ENCODE measurements around the gene TMEM59. TPM values are rescaled to one million over a fixed set of nuclear protein-coding genes. Genes with fewer than 3 reads are reported as not detected.

TMEM59 gene
- total RNA-seq, 1 experiment from 2014 or later: 174 TPM

DNA sequence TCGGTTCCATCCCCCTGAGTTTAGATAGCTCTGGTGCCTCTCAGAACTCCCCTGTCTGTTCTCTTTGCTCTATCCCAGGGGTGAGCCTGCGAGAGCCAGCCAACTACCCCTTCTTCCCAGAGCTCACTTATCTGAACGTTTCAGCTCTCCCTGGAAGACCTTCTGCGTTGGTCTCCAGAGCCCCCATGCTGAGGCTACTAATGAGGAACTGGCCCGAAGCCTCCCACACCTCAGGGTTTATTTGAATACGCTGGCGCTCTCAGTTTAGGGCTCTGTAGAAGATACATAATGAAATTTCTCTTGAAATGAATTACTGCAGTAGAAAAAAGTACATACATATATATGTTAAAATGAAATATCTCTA lies 43.9 kb upstream of the TMEM59 start:
- TF ChIP-seq SIN3A (IDR thresholded peaks at IDR 0.05; ENCODE audit: borderline replicate concordance, insufficient read depth, low read depth, low read length): no peak
- no peak for TF ChIP-seq TCF7L2 (IDR thresholded peaks at IDR 0.05; ENCODE audit: low read depth, low read length)
- TF ChIP-seq REST (IDR thresholded peaks at IDR 0.05; ENCODE audit: insufficient read depth in 1 of 2, low read depth in 2 of 2, low read length in 1 of 2): no peak
- no peak for TF ChIP-seq POLR2AphosphoS5 (IDR thresholded peaks at IDR 0.05; ENCODE audit: low read depth, low read length)
- TF ChIP-seq CTCF (IDR thresholded peaks at IDR 0.05): no peak
- no peak overlapping the region for H3K27ac ChIP-seq (ENCODE audit: low read length)
- no TSS peak for BruUV-seq (replicated peaks)
- ATAC-seq: no peak
- no peak for DNase-seq (ENCODE audit: low read depth, low spot score)
- no peaks in the 10 kb centered on the region for H3K36me3 ChIP-seq (ENCODE audit: control insufficient read depth, insufficient read depth, low read length)
- H3K9me3 ChIP-seq (ENCODE audit: control insufficient read depth, insufficient read depth, low read depth, low read length): no peaks in the 10 kb centered on the region
- ChIA-PET CTCF (no interaction called here), POLR2A (interaction anchor here (0.6 kb wide), 1 partner anchor 265 kb away, joined by 4 read pairs; no protein-coding TSS in a partner anchor)
- intact Hi-C loops (cut with micrococcal nuclease; ENCODE audit: unreplicated experiment) (no loop called here), in situ Hi-C loops (cut with HindIII; ENCODE audit: low pct_unique_long_range_greater_than_20kb, low sequenced_read_pairs) (no loop called here)
- H3K27me3 ChIP-seq (ENCODE audit: control insufficient read depth, insufficient read depth, low read length): no peaks in the 10 kb centered on the region
- H3K4me3 ChIP-seq (ENCODE audit: low read depth in 2 of 2, low read length in 2 of 2): no peak overlapping the region
- no peaks in the 10 kb centered on the region for H3K4me1 ChIP-seq (ENCODE audit: control insufficient read depth, insufficient read depth, low read length)

DNA sequence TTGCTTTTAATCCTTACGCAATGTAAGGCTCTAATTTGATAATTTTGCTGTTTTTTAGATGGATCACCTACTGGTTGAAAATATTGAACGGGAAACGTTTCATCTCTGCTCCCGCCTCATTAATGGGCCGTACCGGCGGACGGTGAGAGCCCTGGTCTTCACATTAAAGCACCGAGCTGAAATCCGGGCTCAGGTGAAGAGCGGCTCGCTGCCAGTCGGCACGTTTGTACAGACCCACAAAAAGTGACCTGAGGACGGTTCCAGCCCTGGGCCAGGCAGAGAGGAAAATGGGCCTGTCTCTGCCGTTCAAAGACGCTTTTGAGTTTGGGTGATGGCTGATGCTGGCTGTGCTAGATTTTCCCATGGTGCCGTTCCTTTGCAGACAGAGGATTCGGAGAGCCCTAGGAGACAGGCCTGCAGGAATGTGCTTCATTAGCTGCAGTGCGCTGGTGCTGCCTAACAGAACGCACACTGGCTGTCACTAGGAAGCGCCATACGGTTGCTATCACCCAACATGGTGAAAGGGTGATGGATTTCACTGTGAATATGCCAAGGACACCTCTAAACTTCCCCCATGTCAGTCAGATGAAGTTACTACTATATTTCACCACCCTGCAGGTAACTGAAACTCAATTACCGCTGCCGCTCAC lies 43.3 kb upstream of the TMEM59 start:
- H3K27me3 ChIP-seq (ENCODE audit: control insufficient read depth, insufficient read depth, low read length): no peaks in the 10 kb centered on the region
- no peaks in the 10 kb centered on the region for H3K4me1 ChIP-seq (ENCODE audit: control insufficient read depth, insufficient read depth, low read length)
- no peak for TF ChIP-seq POLR2AphosphoS5 (IDR thresholded peaks at IDR 0.05; ENCODE audit: low read depth, low read length)
- no peak for ATAC-seq
- H3K27ac ChIP-seq (ENCODE audit: low read length): no peak overlapping the region
- no peaks in the 10 kb centered on the region for H3K9me3 ChIP-seq (ENCODE audit: control insufficient read depth, insufficient read depth, low read depth, low read length)
- ChIA-PET CTCF (no interaction called here), POLR2A (no interaction called here)
- DNase-seq (ENCODE audit: low read depth, low spot score): no peak
- in situ Hi-C loops (cut with HindIII; ENCODE audit: low pct_unique_long_range_greater_than_20kb, low sequenced_read_pairs): no loop called here
- no peaks in the 10 kb centered on the region for H3K36me3 ChIP-seq (ENCODE audit: control insufficient read depth, insufficient read depth, low read length)
- intact Hi-C loops (cut with micrococcal nuclease; ENCODE audit: unreplicated experiment): no loop called here
- no peak overlapping the region for H3K4me3 ChIP-seq (ENCODE audit: low read depth in 2 of 2, low read length in 2 of 2)
- BruUV-seq (replicated peaks): no TSS peak

GRCh38 chr1:54095546-54096226 lies 42.7 kb upstream of the TMEM59 start:
- ChIA-PET CTCF (no interaction called here), POLR2A (no interaction called here)
- ATAC-seq: no peak
- TF ChIP-seq SIN3A (IDR thresholded peaks at IDR 0.05; ENCODE audit: borderline replicate concordance, insufficient read depth, low read depth, low read length) (no peak), REST (IDR thresholded peaks at IDR 0.05; ENCODE audit: insufficient read depth in 1 of 2, low read depth in 2 of 2, low read length in 1 of 2) (no peak), CTCF (IDR thresholded peaks at IDR 0.05) (no peak), POLR2AphosphoS5 (IDR thresholded peaks at IDR 0.05; ENCODE audit: low read depth, low read length) (no peak), TCF7L2 (IDR thresholded peaks at IDR 0.05; ENCODE audit: low read depth, low read length) (no peak)
- H3K36me3 ChIP-seq (ENCODE audit: control insufficient read depth, insufficient read depth, low read length): no peaks in the 10 kb centered on the region
- no TSS peak for BruUV-seq (replicated peaks)
- intact Hi-C loops (cut with micrococcal nuclease; ENCODE audit: unreplicated experiment): no loop called here
- H3K27me3 ChIP-seq (ENCODE audit: control insufficient read depth, insufficient read depth, low read length): no peaks in the 10 kb centered on the region
- H3K4me3 ChIP-seq (ENCODE audit: low read depth in 2 of 2, low read length in 2 of 2): no peak overlapping the region
- no peaks in the 10 kb centered on the region for H3K9me3 ChIP-seq (ENCODE audit: control insufficient read depth, insufficient read depth, low read depth, low read length)
- no peaks in the 10 kb centered on the region for H3K4me1 ChIP-seq (ENCODE audit: control insufficient read depth, insufficient read depth, low read length)
- no peak for DNase-seq (ENCODE audit: low read depth, low spot score)
- H3K27ac ChIP-seq (ENCODE audit: low read length): no peak overlapping the region
- in situ Hi-C loops (cut with HindIII; ENCODE audit: low pct_unique_long_range_greater_than_20kb, low sequenced_read_pairs): no loop called here

Measured in Panc1 (cell line).